Suprapubic skin (tissue), 3 donors: ENCODE data around the gene ST3GAL3.

Source experiments
- CTCF ChIP-seq, 2 donors: fragments of 200-600 bp in 1 of 2; fragments of 450-650 bp in 1 of 2; sonication (generic) in 1 of 2; IDR thresholded peaks; one replicate each; pipeline ENCODE4 v1.5.1; 2016 to 2019; ENCODE audit warnings: antibody characterized with exemption in 2 of 2, mild to moderate bottlenecking in 1 of 2, moderate library complexity in 1 of 2
- EP300 ChIP-seq: sonication (generic); formaldehyde crosslinking; IDR thresholded peaks from one replicate; pipeline ENCODE4 v1.6.1; 2017; ENCODE audit warnings: antibody characterized with exemption
- POLR2A ChIP-seq, 2 donors: fragments of 450-650 bp; IDR thresholded peaks; one replicate each; pipeline ENCODE4 v1.6.1; 2017; ENCODE audit warnings: antibody characterized with exemption in 2 of 2, mild to moderate bottlenecking in 2 of 2, moderate library complexity in 2 of 2

- TF ChIP-seq CTCF (IDR thresholded peaks at IDR 0.05) (no peak), POLR2A (IDR thresholded peaks at IDR 0.05) (no peak), EP300 (no peak)
Measured at GRCh38 chr1:43850591-43851233, 143.4 kb downstream of the ST3GAL3 start.
